Measurements from ENCODE around the gene SKI.

Gene SKI

GRCh38 chr1:2318314-2319278 lies 90.5 kb downstream of the SKI start:
- H3K27ac ChIP-seq: no peak overlapping the region
- no peak overlapping the region for H3K4me3 ChIP-seq (ENCODE audit: low read depth in 1 of 2, low read length in 1 of 2)
- peaks cover 98% of the 10 kb centered on the region for H3K27me3 ChIP-seq
- H3K9me3 ChIP-seq: no peaks in the 10 kb centered on the region
- peaks cover 0 to 13% of the 10 kb centered on the region in 2 experiments for H3K4me1 ChIP-seq (ENCODE audit: control insufficient read depth in 1 of 2, insufficient read depth in 1 of 2, low read depth in 1 of 2, low read length in 1 of 2)
- TF ChIP-seq, protein P1, sequence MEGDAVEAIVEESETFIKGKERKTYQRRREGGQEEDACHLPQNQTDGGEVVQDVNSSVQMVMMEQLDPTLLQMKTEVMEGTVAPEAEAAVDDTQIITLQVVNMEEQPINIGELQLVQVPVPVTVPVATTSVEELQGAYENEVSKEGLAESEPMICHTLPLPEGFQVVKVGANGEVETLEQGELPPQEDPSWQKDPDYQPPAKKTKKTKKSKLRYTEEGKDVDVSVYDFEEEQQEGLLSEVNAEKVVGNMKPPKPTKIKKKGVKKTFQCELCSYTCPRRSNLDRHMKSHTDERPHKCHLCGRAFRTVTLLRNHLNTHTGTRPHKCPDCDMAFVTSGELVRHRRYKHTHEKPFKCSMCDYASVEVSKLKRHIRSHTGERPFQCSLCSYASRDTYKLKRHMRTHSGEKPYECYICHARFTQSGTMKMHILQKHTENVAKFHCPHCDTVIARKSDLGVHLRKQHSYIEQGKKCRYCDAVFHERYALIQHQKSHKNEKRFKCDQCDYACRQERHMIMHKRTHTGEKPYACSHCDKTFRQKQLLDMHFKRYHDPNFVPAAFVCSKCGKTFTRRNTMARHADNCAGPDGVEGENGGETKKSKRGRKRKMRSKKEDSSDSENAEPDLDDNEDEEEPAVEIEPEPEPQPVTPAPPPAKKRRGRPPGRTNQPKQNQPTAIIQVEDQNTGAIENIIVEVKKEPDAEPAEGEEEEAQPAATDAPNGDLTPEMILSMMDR (IDR thresholded peaks at IDR 0.05): no peak
- H3K36me3 ChIP-seq: no peaks in the 10 kb centered on the region

- Histone ChIP-seq H3K9me3 (no peaks in the 10 kb centered on the region), H3K4me1 (ENCODE audit: control insufficient read depth in 1 of 2, insufficient read depth in 1 of 2, low read depth in 1 of 2, low read length in 1 of 2) (peaks cover 0 to 12% of the 10 kb centered on the region in 2 experiments), H3K27ac (no peak overlapping the region), H3K4me3 (ENCODE audit: low read depth in 1 of 2, low read length in 1 of 2) (no peak overlapping the region), H3K27me3 (peaks cover 96% of the 10 kb centered on the region), H3K36me3 (no peaks in the 10 kb centered on the region)
- TF ChIP-seq, protein P1 (IDR thresholded peaks at IDR 0.05): no peak
These were observed 91.2 kb downstream of the SKI start for GRCh38 chr1:2319291-2319690.

DNA sequence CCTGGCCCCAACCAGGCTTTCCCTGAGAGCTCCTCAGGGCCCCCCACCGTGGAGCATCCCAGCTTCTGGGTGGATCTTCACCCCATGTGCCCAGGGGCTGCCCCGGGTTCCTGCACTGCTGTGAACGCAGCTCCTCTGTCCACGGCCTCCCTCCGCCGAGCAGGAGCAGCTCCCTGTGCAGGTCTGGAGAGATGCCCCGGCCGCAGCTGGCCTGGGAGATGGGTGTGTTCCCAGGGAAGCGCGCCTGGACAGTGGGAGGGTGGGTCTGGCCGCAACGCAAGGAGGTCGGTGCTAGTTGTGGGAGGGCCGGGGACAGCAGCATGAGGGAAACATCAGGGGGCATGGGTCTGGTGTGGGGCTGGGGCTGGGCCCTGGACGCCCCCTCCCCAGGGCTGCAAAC lies 91.9 kb downstream of the SKI start:
- Histone ChIP-seq H3K27me3 (peaks cover 89% of the 10 kb centered on the region), H3K4me3 (ENCODE audit: low read depth in 1 of 2, low read length in 1 of 2) (no peak overlapping the region), H3K36me3 (no peaks in the 10 kb centered on the region), H3K4me1 (ENCODE audit: control insufficient read depth in 1 of 2, insufficient read depth in 1 of 2, low read depth in 1 of 2, low read length in 1 of 2) (peaks cover 0 to 5% of the 10 kb centered on the region in 2 experiments), H3K9me3 (no peaks in the 10 kb centered on the region), H3K27ac (no peak overlapping the region)
- TF ChIP-seq, protein P1 (IDR thresholded peaks at IDR 0.05): no peak

- H3K9me3 ChIP-seq: no peaks in the 10 kb centered on the region
- no peaks in the 10 kb centered on the region for H3K36me3 ChIP-seq
- TF ChIP-seq, protein P1 (IDR thresholded peaks at IDR 0.05): no peak
- H3K27me3 ChIP-seq: peaks cover 79% of the 10 kb centered on the region
- no peak overlapping the region for H3K4me3 ChIP-seq (ENCODE audit: low read depth in 1 of 2, low read length in 1 of 2)
- no peaks in the 10 kb centered on the region for H3K4me1 ChIP-seq (ENCODE audit: control insufficient read depth in 1 of 2, insufficient read depth in 1 of 2, low read depth in 1 of 2, low read length in 1 of 2)
- H3K27ac ChIP-seq: no peak overlapping the region
These were observed 92.9 kb downstream of the SKI start for GRCh38 chr1:2320760-2321667.

DNA sequence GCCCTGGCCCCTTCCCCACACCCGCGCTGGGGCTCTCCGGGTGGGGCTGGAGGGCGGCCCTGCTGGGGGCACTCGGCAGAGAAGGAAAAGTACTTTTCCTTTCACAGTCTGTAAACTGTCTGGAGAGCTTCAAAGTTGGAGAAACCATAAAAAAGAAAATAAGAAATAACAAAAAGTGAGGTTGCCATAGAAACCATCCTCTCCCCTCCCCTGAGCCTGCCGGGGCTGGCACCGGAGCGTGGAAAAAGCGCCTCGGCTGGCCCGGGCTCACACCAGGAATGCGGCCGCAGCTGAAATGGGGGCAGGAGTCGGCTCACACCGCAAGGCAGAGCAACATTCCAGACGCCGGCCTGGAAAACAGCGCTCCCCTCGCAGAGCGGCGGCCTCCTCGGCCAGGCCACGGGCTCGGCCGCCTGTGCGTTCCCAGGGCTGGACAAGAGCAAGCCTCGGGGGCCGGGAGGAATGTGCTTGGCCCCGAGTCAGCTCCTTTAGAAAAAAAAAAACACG lies 94.0 kb downstream of the SKI start:
- H3K36me3 ChIP-seq: no peaks in the 10 kb centered on the region
- no peak overlapping the region for H3K27ac ChIP-seq
- H3K4me3 ChIP-seq (ENCODE audit: low read depth in 1 of 2, low read length in 1 of 2): no peak overlapping the region
- H3K4me1 ChIP-seq (ENCODE audit: control insufficient read depth in 1 of 2, insufficient read depth in 1 of 2, low read depth in 1 of 2, low read length in 1 of 2): no peaks in the 10 kb centered on the region
- H3K9me3 ChIP-seq: no peaks in the 10 kb centered on the region
- peaks cover 68% of the 10 kb centered on the region for H3K27me3 ChIP-seq
- TF ChIP-seq, protein P1 (IDR thresholded peaks at IDR 0.05): no peak

All from neutrophil (primary cell).